CD4-positive, alpha-beta T cell treated with Interleukin-12 subunit alpha and Interleukin-12 subunit beta, for 1 hour (primary cell): ENCODE data around the gene BLOC1S6.

Experiments
- DNase-seq: peaks from one replicate; pipeline ENCODE4 v3.0.0-alpha.2; 2020

BLOC1S6 gene

GRCh38 chr15:45588219-45588875, 1.2 kb downstream of the BLOC1S6 start:
- DNase-seq, result no peak

GRCh38 chr15:45589256-45589655, 2.1 kb downstream of the BLOC1S6 start:
- DNase-seq, result no peak

DNA sequence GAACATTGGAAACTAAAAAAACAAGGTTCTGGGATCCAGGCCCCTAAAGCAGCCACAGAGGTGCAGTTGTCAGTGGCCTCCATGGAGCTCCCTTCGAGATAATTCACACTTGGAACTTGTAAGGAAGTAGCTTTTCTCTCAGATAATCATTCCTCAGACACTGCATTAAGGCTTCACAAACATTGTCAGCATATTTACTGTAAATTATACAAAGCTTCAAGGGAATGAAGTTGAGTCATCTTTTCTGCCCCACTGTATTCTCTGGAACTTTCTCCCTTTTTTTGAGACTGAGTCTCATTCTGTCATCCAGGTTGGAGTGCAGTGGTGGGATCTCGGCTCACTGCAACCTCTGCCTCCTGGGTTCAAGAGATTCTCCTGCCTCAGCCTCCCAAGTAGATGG, 7.1 kb downstream of the BLOC1S6 start:
- no peak for DNase-seq

DNA sequence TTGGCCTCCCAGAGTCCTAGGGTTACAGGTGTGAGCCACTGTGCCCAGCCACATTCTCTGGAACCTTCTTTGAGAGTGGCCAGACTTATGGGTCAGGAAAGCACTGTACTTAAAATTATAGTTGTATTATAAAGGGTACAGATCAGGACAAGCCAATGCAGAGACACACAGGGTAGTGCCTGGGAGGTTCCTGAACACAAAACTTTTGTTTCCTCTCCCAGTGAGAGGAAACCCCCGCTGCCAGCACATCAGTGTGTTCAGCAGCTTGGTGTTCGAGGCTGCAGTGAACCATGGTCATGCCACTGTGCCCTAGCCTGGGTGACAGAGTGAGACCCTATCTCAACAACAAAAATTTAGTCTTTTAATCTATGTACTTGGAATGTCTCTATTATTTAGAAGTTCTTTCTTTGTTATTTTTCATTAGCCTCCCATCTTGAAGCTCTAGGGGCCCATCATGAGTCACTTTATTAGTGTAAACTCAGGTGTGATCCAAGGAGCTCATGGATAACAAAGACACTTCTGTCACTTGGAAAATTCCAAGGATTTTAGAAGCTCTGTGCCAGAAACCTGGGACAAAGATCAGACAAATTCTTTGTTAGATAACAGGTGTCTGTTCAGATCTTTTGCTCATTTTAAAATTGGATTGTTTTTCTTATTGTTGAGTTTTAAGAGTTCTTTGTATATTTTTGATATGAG, 7.8 kb downstream of the BLOC1S6 start:
- DNase-seq, result no peak

DNA sequence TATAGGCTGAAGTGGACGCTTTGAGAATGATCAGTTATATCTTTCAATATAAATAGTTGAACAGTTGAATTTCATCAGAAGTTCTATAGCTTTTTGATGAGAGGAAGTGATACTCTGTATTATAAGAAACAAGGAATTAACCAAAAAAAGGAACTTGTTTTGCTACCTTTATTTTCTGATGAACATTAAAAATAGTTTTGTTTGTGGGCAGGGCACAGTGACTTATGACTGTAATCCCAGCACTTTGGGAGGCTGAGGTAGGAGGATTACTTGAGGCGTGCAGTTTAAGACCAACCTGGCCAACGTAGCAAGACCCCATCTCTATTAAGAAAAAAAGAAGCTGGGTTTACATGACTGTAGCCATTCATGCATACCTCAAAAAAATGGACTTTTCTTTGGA, 16.7 kb downstream of the BLOC1S6 start:
- no peak for DNase-seq

- DNase-seq, result no peak
These were observed 17.1 kb downstream of the BLOC1S6 start for GRCh38 chr15:45604326-45604725.

DNA sequence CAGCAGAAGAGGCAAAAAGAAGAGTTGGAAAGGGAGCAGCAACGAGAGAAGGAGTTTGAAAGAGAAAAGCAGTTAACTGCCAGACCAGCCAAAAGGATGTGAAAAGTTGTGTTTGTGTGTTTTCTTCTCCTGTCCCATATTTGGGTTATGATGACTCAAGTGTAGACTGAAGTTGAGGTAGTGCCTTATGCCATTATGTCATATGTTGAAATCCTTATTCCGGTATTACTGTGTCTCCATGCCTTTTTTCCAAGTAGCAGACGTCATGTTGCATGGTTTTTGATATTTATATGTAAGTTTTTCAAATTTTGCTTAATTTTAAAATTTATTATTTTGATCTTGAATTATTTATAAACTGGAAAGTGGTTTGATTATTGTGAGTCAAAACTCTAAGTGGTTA, 19.2 kb downstream of the BLOC1S6 start:
- no peak for DNase-seq

DNA sequence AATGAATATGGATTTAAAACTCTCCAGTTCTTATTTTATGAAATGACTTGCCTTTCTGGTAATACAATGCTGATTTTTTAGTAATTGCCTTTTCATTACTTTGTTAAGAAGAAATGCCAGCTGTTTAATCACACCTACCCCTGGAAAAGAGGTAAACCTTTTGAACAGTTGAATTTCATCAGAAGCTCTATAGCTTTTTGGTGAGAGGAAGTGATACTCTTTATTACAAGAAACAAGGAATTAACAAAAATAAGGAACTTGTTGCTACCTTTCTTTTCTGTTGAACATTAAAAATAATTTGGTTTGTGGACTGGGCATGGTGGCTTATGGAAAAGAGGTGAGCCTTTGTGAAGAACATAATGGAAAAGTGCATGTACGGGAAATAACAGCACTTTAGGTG, 19.7 kb downstream of the BLOC1S6 start:
- DNase-seq, result no peak

DNA sequence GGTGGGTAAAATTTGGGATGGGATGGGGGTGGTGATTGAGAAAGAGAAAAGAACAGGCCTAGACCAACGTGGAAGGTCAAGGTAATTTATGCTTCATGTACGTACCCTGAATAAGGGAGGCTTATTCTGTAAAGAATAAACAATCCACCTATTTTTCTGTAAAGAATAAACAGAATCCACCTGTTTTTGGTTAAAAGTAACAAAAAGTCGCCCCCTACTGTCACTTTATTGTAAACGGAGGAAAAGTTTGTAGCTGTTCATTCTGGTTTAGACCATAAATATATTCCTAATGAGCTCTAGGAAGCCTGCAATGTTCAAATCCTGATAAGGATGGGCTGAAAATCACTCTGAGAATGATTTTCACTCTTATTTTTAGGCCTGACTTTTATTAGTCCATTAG, 24.1 kb downstream of the BLOC1S6 start:
- DNase-seq, result peak; percentile 36

GRCh38 chr15:45612790-45613415, 25.7 kb downstream of the BLOC1S6 start:
- no peak for DNase-seq

- DNase-seq, result no peak
These were observed 29.7 kb downstream of the BLOC1S6 start for GRCh38 chr15:45616901-45617323.

- no peak for DNase-seq
These were observed 31.6 kb downstream of the BLOC1S6 start for GRCh38 chr15:45618813-45619212.

GRCh38 chr15:45628136-45628535, 41.0 kb downstream of the BLOC1S6 start:
- DNase-seq, result no peak

GRCh38 chr15:45630917-45631691, 43.9 kb downstream of the BLOC1S6 start:
- no peak for DNase-seq

DNA sequence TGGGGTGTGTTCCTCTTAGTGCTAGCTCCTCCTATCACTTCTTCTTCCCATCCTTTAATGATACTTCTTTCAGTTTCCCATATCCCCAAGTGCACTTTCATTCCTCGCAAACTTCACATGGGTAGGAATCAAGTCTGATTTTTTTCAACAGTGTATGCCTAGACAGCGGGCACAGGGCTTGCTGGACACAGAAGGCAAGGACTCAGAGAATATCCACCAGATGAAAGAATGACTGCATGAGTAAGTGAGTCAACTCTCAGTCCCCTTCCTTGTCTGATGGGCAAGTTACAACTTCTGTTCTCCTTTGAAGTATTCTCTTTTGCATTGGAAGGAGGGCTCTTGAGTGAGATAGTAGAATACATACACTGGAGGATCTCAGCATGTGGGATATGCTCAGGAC, 44.6 kb downstream of the BLOC1S6 start:
- DNase-seq, result no peak

DNA sequence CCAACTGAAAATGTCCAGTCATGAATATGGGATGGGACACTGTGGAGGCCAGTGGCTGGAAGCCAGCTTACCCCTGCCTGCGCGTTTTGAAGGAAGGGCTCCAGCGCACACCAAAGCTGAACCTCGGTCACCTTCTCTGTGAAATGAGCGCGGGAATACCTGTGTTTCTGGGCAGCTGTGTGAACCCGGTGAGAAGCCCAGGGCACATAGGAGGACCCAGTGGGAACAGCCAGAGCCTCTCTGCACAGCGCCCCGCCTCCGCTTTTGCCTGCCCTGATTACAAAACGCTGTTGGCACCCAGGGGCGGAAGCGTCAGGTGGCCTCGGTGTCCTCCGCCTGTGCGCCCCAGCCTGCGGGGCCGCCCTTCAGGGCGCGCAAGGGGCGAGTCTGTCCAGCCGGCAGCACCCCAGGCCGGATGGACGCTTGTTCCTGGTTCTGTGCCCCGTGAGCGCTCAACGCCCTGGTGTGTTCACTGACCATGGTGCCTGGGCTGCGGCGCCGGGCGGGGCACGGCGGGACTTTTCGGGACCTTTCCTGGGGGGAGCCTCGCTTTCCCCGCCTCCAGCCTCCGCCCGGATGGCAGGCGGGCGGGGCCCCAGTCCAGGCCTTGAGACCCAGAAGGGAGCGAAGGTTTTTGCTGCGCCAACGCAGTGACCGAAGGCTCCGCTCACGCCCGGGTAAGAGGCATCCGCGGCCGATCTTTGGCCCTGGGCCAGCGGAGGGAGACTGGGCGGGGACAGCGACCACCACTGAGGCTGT, 47.4 kb downstream of the BLOC1S6 start, which contains the start of gene SQOR:
TSS of gene SQOR (plus strand) at position 598 of the 759 bp plus-strand sequence. CDS start 23,895 bp downstream, outside the sequence.
- peak; percentile 70 for DNase-seq

DNA sequence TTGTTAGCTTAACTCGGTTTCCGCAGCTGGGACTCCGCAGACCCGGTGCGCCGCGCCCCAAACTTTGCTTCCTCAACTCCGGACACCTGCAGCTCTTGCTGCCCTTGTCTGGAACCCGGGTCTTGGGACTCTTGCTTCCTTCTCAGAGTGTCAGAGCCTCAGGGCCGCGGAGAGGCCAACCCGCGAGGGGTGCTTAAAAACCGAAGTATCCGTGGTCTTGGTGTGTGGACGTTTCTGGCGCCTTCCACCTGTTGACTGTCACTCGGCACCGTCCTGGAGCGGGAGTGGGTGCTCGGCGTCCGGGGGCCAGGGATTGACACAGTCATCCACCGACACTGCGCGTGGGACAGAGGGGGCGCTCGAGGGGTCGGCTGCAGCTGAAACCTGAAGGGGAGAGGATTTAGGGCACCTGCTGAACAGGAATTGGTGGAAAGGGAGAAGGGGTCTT, 48.0 kb downstream of the BLOC1S6 start:
- DNase-seq, result peak; percentile 66

GRCh38 chr15:45635763-45636292, 48.6 kb downstream of the BLOC1S6 start:
- no peak for DNase-seq

- no peak for DNase-seq
These were observed 50.0 kb downstream of the BLOC1S6 start for GRCh38 chr15:45637141-45637540.

GRCh38 chr15:45637552-45638033, 50.4 kb downstream of the BLOC1S6 start:
- peak; percentile 78 for DNase-seq

- no peak for DNase-seq
These were observed 53.4 kb downstream of the BLOC1S6 start for GRCh38 chr15:45640616-45641015.

- no peak for DNase-seq
These were observed 54.2 kb downstream of the BLOC1S6 start for GRCh38 chr15:45641374-45641781.
